Non-pigmented ciliary epithelial cell (primary cell): Measurements from ENCODE around the gene MDC1.
"Not testable (repeated sequence)": the region's sequence is repeated elsewhere in the genome, so short reads cannot be mapped to it uniquely, and the experiment has no call there.

ENCODE experiments used
- DNase-seq: peaks from one replicate; pipeline ENCODE4 v3.0.0-alpha.2; 2010; ENCODE audit warnings: low read depth

MDC1 gene

DNA sequence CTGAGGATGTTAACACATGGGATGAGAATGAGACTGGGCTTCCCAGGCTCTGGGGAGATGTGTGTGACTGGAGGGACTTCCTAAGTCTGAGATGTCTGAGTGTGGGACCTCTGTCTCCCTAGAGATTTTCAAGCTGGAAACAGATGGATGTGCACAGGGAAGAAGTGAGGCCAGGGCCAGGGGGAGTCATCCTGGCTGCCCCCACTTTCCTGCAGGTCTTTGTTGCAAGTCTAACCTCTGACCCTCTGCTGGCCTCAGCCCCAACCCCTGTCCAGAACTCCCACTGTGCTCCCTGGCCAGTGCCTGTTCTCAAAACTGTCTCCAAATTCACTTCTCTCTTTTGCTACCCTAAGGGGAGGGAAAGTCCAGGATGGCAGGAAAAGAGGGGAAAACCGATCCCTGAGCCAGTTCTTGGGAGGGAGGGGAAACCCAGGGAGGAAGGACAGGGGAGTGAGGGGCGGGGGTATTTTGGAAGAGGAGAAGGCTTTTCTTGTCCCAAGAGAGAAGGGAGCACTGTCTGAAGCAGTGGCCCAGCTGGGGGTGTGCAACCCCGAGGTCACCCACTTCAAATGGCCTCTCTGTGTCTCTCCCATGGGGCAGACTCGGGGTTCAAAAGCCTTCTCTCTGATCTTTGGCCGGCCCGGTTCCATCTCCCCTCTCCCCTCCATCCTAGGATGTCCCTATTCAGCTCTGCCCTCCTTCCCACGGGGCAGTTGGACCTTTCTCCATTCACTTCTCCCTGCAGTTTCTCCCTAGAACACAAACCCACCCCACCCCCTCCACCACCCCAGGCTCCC, 33.7 kb downstream of the MDC1 start:
- DNase-seq, result no peak

DNA sequence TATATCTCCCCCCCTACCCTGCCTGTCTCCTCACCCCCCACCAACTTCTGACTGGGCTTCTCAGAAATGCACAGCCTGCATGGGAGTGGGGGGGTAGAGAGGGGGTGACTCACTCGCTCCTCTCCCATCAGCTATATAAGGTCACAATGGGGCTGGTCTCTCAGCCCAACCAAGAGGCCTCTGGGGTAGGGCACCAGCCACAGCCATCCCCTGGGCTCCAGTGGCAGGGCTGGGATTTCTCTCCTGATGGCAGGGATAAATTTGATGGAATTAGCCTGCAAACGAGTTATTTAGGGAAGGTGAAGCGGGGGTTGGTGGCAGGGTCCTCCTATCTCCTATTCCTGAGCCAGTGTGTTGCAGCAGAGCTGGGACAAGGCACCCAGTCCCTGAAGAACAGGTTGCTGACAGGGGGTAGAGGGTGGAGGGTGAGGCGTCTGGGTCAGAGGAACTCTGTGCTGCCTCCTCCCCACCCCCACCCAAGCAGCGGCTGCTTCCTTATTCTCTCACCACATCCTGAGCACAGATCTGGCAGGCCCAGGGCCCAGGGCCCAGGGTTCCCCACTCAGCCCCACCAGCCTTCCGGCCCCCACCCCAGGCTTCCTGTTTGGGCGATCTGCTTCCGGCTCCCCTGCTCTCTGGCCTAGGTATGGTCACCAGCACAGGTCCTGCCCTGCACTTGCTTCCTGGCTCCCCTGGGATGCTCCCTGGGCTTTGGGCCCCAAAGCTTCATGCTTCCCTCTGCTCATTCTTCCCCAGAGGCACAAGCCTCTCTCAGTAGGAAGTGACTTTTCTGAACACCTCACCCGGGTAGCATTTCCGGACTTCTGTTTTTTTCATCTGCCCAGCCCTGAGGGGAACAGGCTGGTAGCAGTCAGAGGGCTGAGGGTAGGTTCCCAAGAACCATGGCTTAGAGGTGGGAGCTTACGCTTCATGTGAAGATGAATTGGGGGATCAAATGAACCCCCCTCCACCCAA, 34.7 kb downstream of the MDC1 start:
- peak; percentile 80 for DNase-seq

DNA sequence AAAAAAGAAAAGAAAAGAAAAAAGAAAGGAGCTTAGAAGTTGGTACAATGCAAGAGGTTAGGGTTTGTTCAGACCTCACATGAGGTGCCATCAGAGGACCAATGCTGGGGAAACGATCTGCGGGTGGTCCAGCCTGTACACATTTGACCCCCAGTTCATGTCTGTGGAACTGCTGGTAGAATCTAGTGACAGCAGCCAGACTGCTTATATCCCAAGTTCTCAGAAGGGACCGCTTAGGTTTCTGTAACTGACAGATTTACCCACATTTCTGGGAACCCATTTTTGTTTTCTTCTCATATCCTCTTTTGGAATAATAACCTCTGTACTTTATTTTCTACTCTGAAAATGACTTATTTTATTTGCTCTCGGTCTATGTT, 35.3 kb downstream of the MDC1 start:
- DNase-seq, result no peak

DNA sequence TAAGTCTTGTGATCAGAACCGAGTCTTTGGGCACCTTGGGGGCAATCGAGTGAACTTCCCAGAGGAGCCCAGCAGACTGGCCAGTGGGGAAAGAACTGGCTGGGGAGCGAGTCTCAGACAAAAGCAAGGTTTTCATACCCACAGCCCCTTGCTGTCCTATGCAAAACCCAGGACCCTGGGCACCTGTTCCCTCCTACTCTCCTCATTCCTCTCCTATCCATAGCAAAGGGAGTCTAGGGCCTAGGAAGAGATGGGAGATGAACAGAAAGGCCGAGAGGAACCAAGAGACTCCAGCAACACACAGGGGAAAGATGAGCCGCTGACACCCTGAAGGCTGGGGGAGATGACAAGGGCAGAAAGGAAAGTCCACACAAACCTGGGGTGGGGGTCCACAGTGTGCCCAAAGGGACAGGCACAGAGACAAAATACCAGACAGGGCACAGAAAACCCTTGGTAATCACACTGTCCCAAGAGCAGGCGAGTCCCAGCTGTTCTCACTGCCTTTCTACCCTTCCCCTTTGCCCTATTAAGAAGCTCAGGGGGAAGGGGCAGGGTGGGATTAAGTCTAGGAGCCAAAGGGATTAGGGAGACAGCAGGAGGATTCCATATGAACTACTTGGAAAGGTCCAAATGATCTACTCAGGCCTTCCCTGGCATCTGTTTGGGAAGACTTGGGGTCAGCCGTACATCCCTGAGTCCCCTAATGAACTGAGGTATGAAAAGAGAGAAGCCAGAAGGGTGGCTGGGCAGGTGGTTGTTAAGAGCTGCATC, 37.1 kb downstream of the MDC1 start:
- DNase-seq, result no peak

DNA sequence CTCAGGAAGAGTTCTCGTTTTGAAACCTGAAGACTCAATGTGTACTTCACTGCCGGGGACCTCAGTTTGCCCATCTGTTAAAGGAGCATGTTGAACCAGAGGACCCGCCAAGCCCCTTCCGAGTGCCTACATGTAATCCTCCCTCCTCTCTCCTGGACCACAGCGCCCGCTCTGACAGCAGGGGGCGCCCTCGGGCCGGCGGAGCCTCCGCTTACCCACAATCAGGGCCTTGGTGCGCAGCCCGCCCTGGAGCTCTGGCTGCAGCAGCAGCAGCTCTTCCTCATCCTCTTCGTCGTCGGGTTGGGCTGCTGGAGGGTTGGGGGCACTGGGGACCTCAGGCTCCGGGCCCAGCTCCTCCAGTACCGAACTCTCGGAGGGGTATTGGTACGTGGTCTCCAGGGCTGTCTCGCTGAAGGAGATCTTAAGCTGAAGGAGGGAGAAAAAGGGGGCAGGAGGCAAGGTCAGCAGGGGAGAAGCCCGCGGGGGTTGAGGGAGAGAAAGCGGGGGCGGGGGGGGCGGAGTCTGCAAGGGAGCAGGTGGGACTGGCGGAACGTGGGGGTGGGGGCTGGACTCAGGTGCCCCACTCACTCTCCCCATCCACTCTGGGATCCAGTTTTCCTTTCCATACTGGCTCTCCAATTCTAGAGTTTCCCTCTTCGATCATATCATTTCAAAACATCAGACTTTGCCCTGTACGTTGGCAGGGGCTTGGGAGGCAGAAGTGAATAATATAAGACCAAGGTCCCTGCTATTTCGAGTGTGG, 37.9 kb downstream of the MDC1 start:
- no peak for DNase-seq

DNA sequence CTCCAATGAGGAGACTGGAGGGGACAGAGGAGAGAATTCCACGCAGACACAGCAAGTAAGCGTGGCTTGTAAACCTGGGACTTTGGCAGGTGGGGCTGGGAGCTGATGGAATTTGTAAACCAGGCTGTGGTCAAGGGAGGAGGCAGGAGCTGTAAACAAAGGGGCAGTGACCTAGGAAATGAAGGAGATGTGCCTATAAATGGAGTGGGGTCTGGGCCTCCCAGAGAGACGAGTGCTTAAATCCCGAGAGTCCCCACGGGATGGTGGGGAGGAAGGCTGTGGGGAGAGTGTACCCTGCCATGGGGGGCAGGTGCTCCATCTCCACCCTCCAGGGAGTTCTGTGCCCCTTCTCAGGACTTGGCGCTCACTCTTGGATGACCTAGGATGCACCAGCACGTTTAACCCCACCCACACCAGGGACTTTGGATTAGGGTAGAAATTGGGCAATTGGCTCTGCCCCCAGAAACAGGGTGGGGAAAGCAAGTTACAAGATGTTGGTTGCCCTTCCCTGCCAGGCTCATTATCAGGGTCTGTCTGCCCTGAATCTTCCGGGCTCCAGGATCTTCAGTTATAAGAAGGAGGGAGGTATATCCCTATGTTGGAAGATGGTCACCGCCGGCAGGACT, 40.3 kb downstream of the MDC1 start:
- DNase-seq, result no peak

DNA sequence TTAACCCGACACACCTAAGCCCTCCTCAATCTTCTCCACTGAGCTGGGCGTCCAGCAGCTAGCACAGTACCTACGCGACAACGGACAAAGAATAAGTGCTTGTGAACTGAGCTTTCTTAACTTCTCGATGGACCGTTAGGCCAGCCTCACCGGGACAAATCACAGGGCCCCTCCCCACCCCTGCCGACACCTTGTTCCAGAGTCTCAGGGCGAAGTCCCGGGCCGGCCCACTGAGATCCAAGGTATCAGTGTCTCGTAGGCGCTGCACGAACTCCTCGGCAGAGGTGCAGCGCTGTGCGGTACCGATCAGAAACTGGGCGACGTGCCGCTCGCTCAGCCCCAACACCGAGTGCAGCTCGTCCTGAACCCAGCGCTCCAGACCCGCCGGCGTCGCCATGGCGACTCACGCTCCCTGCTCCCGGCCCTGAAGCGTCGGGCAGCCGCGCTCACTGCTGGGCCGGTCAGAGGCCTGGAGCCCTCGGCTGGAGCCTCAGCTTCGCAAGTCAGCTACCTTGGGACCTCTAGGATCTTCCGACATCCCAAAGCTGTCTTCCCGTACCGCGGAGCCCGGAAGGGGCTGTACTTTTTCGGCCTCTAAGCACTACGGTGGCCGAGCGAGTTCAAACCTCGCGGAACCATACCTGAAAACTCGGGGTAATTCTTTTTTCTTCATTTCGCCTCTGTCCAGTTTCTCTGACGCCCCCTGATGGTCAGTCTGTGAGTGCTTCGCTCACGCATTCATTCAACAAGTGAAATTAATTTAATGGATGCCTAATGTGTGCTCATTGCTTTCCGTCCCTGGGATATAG, 44.4 kb downstream of the MDC1 start, which contains the start of gene DHX16:
Gene DHX16, minus strand, starts transcription at position 562 of the 809 bp plus-strand sequence. Its CDS starts 165 bp downstream, at position 397.
- peak; percentile 92 for DNase-seq

DNA sequence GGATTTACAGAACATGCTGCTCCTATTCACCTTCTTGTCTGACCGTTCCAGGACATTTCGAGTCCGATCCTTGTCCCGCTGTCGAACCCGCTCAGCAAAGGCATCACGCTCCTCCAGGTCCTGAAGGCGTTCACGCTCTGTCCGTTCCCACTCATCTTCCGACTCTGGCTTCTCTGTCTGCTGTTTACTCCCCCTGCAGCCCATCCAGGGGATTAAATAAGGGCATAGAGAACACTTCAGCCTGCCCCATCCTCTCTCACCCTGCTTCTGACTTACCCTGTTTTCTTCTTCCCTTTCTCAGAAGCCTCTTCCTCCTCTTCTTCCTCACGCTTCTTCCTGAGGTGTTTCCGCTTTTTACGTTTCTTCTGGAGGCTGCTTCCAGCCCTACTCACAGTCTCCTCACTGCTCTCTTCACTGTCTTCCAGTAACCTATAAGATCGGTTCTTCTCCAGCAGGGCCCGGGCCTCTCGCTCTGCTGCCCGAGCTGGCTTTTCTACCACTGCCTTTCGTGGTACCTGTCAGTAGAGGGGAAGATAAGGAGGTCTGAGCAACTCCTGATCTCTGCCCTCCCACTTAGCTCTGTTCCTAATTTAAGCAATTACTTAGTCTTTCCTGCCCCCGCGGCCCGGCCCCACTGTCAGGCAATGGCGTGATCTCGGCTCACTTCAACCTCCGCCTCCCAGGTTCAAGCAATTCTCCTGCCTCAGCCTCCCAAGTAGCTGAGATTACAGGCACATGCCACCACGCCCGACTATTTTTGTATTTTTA, 46.1 kb downstream of the MDC1 start:
- DNase-seq, result no peak

DNA sequence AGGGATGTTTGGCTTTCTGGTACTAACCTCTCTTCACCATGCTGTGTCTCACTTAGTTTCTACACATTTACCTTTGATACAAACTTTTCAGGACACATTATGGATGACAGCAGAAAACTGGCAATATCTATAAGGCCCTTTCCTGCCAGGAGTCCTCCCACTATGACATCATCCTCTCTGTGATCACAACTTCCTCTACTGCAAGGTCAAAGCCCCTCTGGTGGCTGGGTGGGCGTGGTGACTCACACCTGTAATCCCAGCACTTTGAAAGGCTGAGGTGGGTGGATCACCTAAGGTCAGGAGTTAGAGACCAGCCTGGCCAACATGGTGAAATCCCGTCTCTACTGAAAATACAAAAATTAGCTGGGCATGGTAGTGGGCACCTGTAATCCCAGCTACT, 50.8 kb downstream of the MDC1 start:
- DNase-seq, result not testable (repeated sequence)

DNA sequence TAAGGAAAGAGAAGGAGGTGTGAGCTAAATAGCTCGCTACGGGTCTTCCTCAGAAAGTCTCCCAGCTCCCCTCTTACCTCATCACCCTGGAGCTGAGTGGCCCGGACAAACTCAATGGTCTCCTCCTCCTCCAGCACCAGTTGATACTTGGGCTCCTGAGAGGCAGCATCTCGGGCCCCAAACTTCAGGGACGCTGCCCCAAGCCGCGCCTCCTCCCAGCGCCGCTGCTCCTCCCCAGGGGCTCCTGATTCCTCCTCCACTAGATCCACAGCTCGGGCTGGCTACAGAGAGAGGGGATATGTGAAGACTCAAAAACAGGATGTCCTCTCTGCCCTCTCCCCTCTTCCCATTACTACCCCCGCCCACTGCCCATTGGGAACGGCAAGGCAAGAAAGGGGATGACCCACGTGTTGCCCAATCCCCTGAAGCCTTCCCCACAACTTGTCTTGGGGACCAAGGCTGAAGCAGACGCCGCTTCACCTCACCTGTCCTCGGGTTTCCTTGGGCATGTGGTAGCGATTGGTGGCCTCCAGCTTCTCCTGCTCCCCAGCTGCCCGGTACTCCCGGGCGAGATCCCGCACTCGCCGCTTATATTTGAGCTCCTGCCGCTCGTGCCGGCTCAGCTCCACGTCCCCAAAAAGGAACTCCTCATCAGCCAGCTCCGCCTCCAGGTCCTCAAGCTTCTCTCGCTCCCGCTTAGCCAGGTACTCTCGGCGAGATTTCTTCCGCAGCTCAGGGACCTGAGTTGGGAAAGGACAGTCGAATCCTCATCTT, 51.9 kb downstream of the MDC1 start:
- DNase-seq, result no peak

DNA sequence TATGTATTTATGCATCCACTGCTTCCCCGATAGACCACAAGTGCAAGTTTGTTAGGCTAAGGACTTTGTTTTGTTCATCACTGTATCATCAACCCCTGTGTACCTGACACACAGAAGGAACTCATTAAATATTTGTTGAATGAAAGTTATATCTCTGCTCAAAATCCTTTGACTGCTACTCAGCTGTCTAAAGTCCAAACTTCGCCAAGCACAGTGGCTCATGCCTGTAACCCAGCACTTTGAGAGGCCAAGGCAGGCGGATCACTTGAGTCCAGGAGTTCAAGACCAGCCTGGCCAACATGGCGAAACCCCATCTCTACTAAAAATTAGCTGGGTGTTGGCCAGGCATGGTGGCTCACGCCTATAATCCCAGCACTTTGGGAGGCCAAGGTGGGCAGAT, 59.2 kb downstream of the MDC1 start:
- DNase-seq, result not testable (repeated sequence)

DNA sequence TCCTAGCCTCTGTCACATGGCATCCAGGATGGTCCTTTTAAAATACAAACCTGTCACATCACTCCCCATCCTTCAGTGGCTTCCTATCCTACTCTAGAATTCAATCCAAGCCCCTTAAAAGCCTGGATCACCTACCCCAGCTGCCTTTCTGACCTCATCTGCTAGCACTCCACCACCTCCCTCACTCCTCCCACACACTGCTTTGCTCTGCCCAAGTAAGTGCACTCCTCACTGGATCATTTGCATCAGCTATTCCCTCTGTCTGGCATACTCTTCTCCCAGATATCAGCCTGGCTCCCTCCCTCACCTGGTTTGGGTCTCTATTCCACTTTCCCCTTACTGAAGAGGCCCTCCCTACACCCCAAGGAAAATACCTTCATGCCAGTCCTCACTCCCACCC, 59.6 kb downstream of the MDC1 start:
- DNase-seq, result no peak

DNA sequence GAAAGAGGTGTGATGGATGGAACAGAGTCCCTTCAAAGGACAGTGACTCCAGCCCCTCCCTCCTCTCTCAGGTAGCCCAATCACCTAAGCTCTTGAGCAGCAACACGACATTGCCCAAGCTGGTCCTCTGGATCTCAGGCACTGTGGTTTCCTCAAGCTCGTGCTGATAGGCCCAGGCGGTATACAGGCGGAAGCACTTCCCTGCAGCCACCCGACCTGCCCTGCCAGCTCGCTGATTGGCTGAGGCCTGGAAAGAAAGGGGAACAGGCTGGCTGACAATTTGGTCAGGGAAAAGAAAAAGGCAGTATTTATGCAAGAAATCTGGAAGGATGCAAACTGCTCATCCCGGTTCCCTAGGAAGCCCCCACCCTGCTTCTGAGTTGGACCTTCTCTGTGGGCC, 60.6 kb downstream of the MDC1 start:
- no peak for DNase-seq

DNA sequence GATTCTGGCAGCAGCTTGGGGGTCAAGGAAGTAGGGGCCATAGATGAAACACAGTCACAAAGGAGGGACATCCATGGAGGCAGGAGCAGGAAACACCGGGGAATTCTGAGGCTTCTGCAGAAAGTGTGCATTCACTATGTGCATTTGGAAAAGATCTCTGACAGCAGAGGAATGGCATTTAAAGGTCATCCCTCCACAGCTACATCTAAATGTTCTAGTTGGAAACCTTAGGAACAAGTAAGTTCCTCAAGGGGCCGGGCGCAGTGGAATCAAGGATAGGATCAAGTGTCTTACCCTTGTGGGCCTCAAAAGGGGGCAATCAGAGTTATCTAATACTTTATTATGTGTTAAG, 61.4 kb downstream of the MDC1 start:
- DNase-seq, result no peak

DNA sequence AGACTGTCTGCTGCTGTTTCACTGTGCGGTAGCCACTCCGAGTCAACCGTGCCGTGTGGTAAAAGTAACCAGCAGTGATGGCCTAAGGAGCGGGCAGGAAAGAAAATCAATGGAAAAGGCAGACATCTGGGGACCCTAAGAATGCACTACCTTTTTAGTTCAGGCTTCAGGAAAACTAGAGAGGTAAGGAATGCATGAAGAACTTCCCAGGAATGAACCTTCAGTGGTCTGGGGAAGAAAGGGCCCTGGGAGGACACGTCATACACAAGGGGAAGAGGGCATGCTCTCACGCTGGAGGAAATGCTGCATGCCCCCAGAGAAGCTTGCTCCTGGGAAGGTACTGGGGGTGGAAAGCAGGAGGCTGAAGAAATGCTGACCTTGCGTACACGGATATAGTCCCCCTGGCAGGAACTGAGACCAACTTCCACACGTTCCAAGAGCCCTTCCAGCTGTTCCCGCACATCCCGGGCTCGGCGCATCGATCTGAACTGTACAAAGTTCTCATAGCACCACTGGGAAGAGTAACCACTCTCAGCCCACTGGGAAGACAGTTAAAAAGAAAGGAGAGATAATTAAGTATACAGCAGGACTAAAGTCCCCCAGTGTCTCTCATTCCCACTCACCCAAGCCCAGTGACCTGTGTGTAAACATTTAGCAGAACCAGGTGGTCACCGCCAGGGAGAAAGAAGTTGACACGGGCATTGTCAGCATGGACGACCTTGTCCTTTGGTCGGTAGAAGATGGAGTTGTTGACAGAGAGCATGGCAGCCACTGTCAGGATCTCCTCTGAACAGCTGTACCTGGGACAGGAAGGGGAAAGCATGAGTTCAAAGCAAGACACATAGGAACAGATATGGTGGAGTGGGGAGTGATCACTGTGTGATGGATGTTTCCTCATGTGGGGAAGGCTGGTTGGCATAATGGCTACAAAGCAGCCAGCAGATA, 62.0 kb downstream of the MDC1 start:
- no peak for DNase-seq

DNA sequence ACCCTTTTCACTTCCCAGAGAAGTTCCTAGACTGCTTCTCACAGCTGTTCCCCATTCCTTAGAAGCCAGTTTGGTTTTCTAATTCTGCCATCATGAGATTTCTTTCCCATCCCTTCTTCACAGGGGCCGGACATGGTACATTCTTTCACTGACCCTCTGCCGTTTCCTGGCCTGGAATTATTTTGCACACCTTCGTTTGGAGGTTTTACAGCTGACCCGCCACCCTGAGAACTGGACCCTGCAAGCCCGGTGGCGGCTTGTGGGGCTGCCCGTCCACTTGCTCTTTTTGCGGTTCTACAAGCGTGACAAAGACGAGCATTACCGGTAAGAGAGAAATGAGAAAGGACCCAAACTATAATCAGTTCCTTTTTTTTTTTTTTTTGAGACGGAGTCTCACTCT, 65.9 kb downstream of the MDC1 start:
- no peak for DNase-seq
